Endothelial cell of umbilical vein (primary cell): ENCODE results near the gene HOXC9. TPM values are rescaled to one million over a fixed set of nuclear protein-coding genes. Genes with fewer than 3 reads are reported as not detected.

ENCODE experiments used
- BruUV-seq: library from RNA; stranded (reverse); fragments of 400-500 nt; replicated peaks from 2 replicates; lab custom pipeline; 2021; lab: Mats Ljungman, UMichigan
- CTCF ChIA-PET: fragments of 300-600, 350-600 bp; sonication (Branson Sonifier 250); formaldehyde crosslinking; loops from one replicate; lab custom pipeline; 2021; ENCODE audit warnings: antibody characterized with exemption, inconsistent platforms; lab: Charles Lee
- POLR2A ChIA-PET: fragments of 300-600, 350-600 bp; sonication (Branson Sonifier 250); formaldehyde crosslinking; loops from one replicate; lab custom pipeline; 2021; ENCODE audit warnings: antibody characterized with exemption, inconsistent platforms; lab: Charles Lee
- DNase-seq: peaks from one replicate; pipeline ENCODE4 v3.0.0-alpha.2; 2011; ENCODE audit warnings: low read depth, low spot score
- FAIRE-seq: peaks from 2 replicates; lab custom pipeline; 2011; peaks lifted over from hg19 to GRCh38; lab: Jason Lieb, UNC
- H2AFZ ChIP-seq: 2 replicates; pipeline ENCODE4 v1.6.0; 2012; ENCODE audit warnings: low read depth, low read length, control low read depth, inconsistent platforms
- H3K27ac ChIP-seq: 2 replicates; pipeline ENCODE4 v1.5.1; 2011; ENCODE audit warnings: low read depth, mild to moderate bottlenecking, control low read depth, low read length, moderate library complexity; ENCODE audit not compliant: insufficient read depth
- H3K27me3 ChIP-seq, 2 experiments: 2 replicates each; pipeline versions ENCODE4 v1.6.0 to v1.6.1; 2011; ENCODE audit warnings: low read length in 2 of 2, mixed read lengths in 1 of 2; ENCODE audit not compliant: control insufficient read depth in 2 of 2, insufficient read depth in 2 of 2
- H3K36me3 ChIP-seq, 2 experiments: 2 replicates in 1 of 2; 3 replicates in 1 of 2; pipeline ENCODE4 v1.5.1; 2011; ENCODE audit warnings: low read length in 2 of 2, mild to moderate bottlenecking in 1 of 2, moderate library complexity in 1 of 2; ENCODE audit not compliant: control insufficient read depth in 2 of 2, insufficient read depth in 2 of 2; ENCODE audit errors: extremely low read depth in 1 of 2
- H3K4me1 ChIP-seq: 3 replicates; pipeline ENCODE4 v1.5.1; 2011; ENCODE audit warnings: mild to moderate bottlenecking, low read length; ENCODE audit not compliant: control insufficient read depth, insufficient read depth; ENCODE audit errors: extremely low read depth
- H3K4me2 ChIP-seq: 2 replicates; pipeline ENCODE4 v1.6.1; 2011; ENCODE audit warnings: low read length, control low read depth, mixed read lengths; ENCODE audit not compliant: insufficient read depth
- H3K4me3 ChIP-seq, 3 experiments: fragments of 200-600 bp in 1 of 3; sonication (generic), shearing (Covaris generic) in 1 of 3; replicated peaks in 1 of 3; 2 replicates each; pipeline ENCODE4 v1.5.1; 2011 to 2016; ENCODE audit warnings: control low read depth in 3 of 3, low read length in 3 of 3, mild to moderate bottlenecking in 2 of 3, inconsistent platforms in 1 of 3, low read depth in 1 of 3, moderate library complexity in 1 of 3; ENCODE audit not compliant: insufficient read depth in 1 of 3
- H3K79me2 ChIP-seq: 2 replicates; pipeline ENCODE4 v1.6.0; 2012; ENCODE audit warnings: low read length, inconsistent platforms; ENCODE audit not compliant: control insufficient read depth, insufficient read depth
- H3K9ac ChIP-seq: replicated peaks from 2 replicates; pipeline ENCODE3; 2011; ENCODE audit warnings: low read length, control low read depth; ENCODE audit not compliant: insufficient read depth; ENCODE audit errors: extremely low read depth
- H3K9me1 ChIP-seq: replicated peaks from 3 replicates; pipeline ENCODE4 v1.6.0; 2011; ENCODE audit warnings: mild to moderate bottlenecking, low read length; ENCODE audit not compliant: control insufficient read depth, insufficient read depth; ENCODE audit errors: extremely low read depth
- H3K9me3 ChIP-seq: replicated peaks from 2 replicates; pipeline ENCODE4 v1.5.1; 2012; ENCODE audit warnings: low read length, inconsistent platforms; ENCODE audit not compliant: control insufficient read depth, insufficient read depth
- H4K20me1 ChIP-seq: replicated peaks from 2 replicates; pipeline ENCODE3; 2011; ENCODE audit warnings: mild to moderate bottlenecking, low read length; ENCODE audit not compliant: control insufficient read depth, insufficient read depth; ENCODE audit errors: extremely low read depth
- EZH2 ChIP-seq: IDR thresholded peaks from 2 replicates; pipeline ENCODE4 v1.6.1; 2012; ENCODE audit warnings: borderline replicate concordance, low read depth, mild to moderate bottlenecking, moderate library complexity, low read length, inconsistent platforms; ENCODE audit not compliant: severe bottlenecking
- FOS ChIP-seq: IDR thresholded peaks from 2 replicates; pipeline ENCODE4 v1.6.1; 2011; ENCODE audit warnings: mild to moderate bottlenecking, low read length, moderate library complexity, borderline replicate concordance; ENCODE audit not compliant: insufficient read depth
- GATA2 ChIP-seq: IDR thresholded peaks from 2 replicates; pipeline ENCODE4 v1.7.0; 2011; ENCODE audit warnings: low read depth, mild to moderate bottlenecking, moderate library complexity, mixed read lengths, low read length; ENCODE audit not compliant: insufficient read length, insufficient read depth
- JUN ChIP-seq: IDR thresholded peaks from 2 replicates; pipeline ENCODE4 v1.6.1; 2011; ENCODE audit warnings: borderline replicate concordance, low read depth; ENCODE audit not compliant: insufficient read length, insufficient read depth
- MAX ChIP-seq: IDR thresholded peaks from 2 replicates; pipeline ENCODE4 v1.6.1; 2011; ENCODE audit not compliant: insufficient read depth, insufficient read length
- MYC ChIP-seq: IDR thresholded peaks from one replicate; pipeline ENCODE4 v1.6.1; 2011; ENCODE audit warnings: mild to moderate bottlenecking, low read depth, low read length
- POLR2A ChIP-seq: IDR thresholded peaks from 2 replicates; pipeline ENCODE4 v1.6.1; 2012; ENCODE audit warnings: low read depth, mild to moderate bottlenecking, control low read depth, low read length
- POLR2AphosphoS5 ChIP-seq: IDR thresholded peaks from 2 replicates; pipeline ENCODE4 v1.6.1; 2012; ENCODE audit warnings: low read depth, mild to moderate bottlenecking, control low read depth, low read length, moderate library complexity; ENCODE audit not compliant: insufficient read depth
- dilution Hi-C: fragments of 300-500 bp; cut with MboI; formaldehyde crosslinking; loops from one replicate; pipeline ENCODE4 v1.15.0; 2019; ENCODE audit warnings: low sequenced_read_pairs; ENCODE audit not compliant: extremely low pct_ligation_motif_present
- intact Hi-C: fragments of 100-400 bp; cut with micrococcal nuclease; formaldehyde crosslinking; loops from one replicate; pipeline ENCODE4 v1.10.0; 2022
- polyA plus RNA-seq, 4 experiments: library from polyadenylated mRNA; depleted of rRNA in 3 of 4; stranded (reverse) in 3 of 4; unstranded in 1 of 4; fragments of >200 nt; gene quantifications; 2 replicates each; pipeline versions ENCODE4 v1.2.1 to v1.2.3, GENCODE V29; 2011 to 2012; ENCODE audit warnings: missing spikeins in 1 of 4
- total RNA-seq: library from RNA; stranded (reverse); gene quantifications from 2 replicates; pipeline ENCODE4 v1.2.3, GENCODE V29; 2021
- TF ChIP-seq, protein P1 (sequence below), 2 donors: IDR thresholded peaks; 1 replicate in 1 of 2; 2 replicates in 1 of 2; pipeline ENCODE4 v1.5.1; 2011; ENCODE audit warnings: low read length in 2 of 2, mild to moderate bottlenecking in 2 of 2, moderate library complexity in 2 of 2, control low read depth in 1 of 2, inconsistent platforms in 1 of 2, low read depth in 1 of 2; ENCODE audit not compliant: insufficient read depth in 1 of 2; ENCODE audit errors: extremely low read depth in 1 of 2

HOXC9 gene
- total and polyA plus RNA-seq, 2 donors (not counting 3 experiments of a cell fraction or from before 2014, with no cell fraction given), result 0.40 to 0.58 TPM

DNA sequence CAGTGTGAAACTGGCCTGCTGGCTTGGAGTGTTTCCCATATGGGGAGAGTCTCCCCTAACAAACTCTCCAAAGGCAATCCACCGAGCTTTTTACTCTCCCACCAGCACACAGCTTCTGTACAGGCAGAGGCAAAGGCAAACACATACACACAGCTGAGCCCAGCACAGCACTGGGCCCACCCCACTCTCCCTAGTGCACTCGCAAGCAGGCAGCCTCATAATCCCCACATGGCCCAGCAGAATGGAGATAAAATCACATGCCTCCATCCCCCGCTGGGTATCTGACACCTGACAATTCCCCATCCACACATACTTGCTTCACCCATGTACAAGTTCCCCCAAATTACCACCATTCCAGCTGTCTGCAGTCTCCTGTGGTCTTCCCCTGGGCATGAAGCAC is 41.8 kb upstream of the HOXC9 start:
- no peak overlapping the region for H3K9ac ChIP-seq
- H3K27ac ChIP-seq, result no peak overlapping the region
- H3K9me3 ChIP-seq, result no peaks in the 10 kb centered on the region
- ChIA-PET POLR2A (no interaction called here), CTCF (no interaction called here)
- BruUV-seq, result no TSS peak
- TF ChIP-seq, protein P1, sequence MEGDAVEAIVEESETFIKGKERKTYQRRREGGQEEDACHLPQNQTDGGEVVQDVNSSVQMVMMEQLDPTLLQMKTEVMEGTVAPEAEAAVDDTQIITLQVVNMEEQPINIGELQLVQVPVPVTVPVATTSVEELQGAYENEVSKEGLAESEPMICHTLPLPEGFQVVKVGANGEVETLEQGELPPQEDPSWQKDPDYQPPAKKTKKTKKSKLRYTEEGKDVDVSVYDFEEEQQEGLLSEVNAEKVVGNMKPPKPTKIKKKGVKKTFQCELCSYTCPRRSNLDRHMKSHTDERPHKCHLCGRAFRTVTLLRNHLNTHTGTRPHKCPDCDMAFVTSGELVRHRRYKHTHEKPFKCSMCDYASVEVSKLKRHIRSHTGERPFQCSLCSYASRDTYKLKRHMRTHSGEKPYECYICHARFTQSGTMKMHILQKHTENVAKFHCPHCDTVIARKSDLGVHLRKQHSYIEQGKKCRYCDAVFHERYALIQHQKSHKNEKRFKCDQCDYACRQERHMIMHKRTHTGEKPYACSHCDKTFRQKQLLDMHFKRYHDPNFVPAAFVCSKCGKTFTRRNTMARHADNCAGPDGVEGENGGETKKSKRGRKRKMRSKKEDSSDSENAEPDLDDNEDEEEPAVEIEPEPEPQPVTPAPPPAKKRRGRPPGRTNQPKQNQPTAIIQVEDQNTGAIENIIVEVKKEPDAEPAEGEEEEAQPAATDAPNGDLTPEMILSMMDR (IDR thresholded peaks at IDR 0.05; ENCODE audit: extremely low read depth in 1 of 2, insufficient read depth in 1 of 2, low read depth in 1 of 2, low read length in 2 of 2), result no peak
- TF ChIP-seq MYC (no peak), MAX (no peak), EZH2 (no peak), GATA2 (no peak), POLR2AphosphoS5 (no peak), POLR2A (no peak)
- no peak overlapping the region for H3K4me2 ChIP-seq
- no peaks in the 10 kb centered on the region for H3K79me2 ChIP-seq
- dilution Hi-C loops (no loop called here), intact Hi-C loops (no loop called here)
- no peaks in the 10 kb centered on the region for H3K36me3 ChIP-seq
- DNase-seq (no peak), FAIRE-seq (no peak)
- no peak overlapping the region for H2AFZ ChIP-seq
- H4K20me1 ChIP-seq, result no peaks in the 10 kb centered on the region
- no peak overlapping the region for H3K4me3 ChIP-seq
- peaks cover 87 to 98% of the 10 kb centered on the region in 2 experiments for H3K27me3 ChIP-seq
- H3K4me1 ChIP-seq, result no peaks in the 10 kb centered on the region
- no peaks in the 10 kb centered on the region for H3K9me1 ChIP-seq

GRCh38 chr12:53959314-53959713 is 40.6 kb upstream of the HOXC9 start:
- dilution Hi-C loops, result no loop called here

More at GRCh38 chr12:53959314-53959713, 40.6 kb upstream of the HOXC9 start:
- CTCF ChIA-PET, result no interaction called here
- TF ChIP-seq JUN, result no peak
- no peak for TF ChIP-seq EZH2
- TF ChIP-seq POLR2AphosphoS5, result no peak
- no peak for TF ChIP-seq MYC
- TF ChIP-seq FOS, result no peak
- no peak for TF ChIP-seq GATA2
- TF ChIP-seq MAX, result no peak
- POLR2A ChIA-PET, result no interaction called here
- H3K4me2 ChIP-seq, result no peak overlapping the region
- peaks cover 86 to 98% of the 10 kb centered on the region in 2 experiments for H3K27me3 ChIP-seq
- H3K9me1 ChIP-seq, result no peaks in the 10 kb centered on the region
- no peak overlapping the region for H2AFZ ChIP-seq
- no peaks in the 10 kb centered on the region for H4K20me1 ChIP-seq
- H3K36me3 ChIP-seq, result no peaks in the 10 kb centered on the region
- intact Hi-C loops, result no loop called here
- no peak for FAIRE-seq
- H3K4me1 ChIP-seq, result no peaks in the 10 kb centered on the region
- no TSS peak for BruUV-seq
- no peak overlapping the region for H3K9ac ChIP-seq
- H3K9me3 ChIP-seq, result no peaks in the 10 kb centered on the region
- no peak overlapping the region for H3K4me3 ChIP-seq
- H3K27ac ChIP-seq, result no peak overlapping the region
- H3K79me2 ChIP-seq, result no peaks in the 10 kb centered on the region
- no peak for DNase-seq
